ENCODE data around the gene ACP7. TPM values are rescaled to one million over a fixed set of nuclear protein-coding genes. Genes with fewer than 3 reads are reported as not detected.

Gene ACP7
- total and polyA plus RNA-seq, 2 experiments from 2014 or later = 0.27 to 0.45 TPM

GRCh38 chr19:39141929-39142328 lies 57.8 kb downstream of the ACP7 start (continued):
- TF ChIP-seq, protein P1, sequence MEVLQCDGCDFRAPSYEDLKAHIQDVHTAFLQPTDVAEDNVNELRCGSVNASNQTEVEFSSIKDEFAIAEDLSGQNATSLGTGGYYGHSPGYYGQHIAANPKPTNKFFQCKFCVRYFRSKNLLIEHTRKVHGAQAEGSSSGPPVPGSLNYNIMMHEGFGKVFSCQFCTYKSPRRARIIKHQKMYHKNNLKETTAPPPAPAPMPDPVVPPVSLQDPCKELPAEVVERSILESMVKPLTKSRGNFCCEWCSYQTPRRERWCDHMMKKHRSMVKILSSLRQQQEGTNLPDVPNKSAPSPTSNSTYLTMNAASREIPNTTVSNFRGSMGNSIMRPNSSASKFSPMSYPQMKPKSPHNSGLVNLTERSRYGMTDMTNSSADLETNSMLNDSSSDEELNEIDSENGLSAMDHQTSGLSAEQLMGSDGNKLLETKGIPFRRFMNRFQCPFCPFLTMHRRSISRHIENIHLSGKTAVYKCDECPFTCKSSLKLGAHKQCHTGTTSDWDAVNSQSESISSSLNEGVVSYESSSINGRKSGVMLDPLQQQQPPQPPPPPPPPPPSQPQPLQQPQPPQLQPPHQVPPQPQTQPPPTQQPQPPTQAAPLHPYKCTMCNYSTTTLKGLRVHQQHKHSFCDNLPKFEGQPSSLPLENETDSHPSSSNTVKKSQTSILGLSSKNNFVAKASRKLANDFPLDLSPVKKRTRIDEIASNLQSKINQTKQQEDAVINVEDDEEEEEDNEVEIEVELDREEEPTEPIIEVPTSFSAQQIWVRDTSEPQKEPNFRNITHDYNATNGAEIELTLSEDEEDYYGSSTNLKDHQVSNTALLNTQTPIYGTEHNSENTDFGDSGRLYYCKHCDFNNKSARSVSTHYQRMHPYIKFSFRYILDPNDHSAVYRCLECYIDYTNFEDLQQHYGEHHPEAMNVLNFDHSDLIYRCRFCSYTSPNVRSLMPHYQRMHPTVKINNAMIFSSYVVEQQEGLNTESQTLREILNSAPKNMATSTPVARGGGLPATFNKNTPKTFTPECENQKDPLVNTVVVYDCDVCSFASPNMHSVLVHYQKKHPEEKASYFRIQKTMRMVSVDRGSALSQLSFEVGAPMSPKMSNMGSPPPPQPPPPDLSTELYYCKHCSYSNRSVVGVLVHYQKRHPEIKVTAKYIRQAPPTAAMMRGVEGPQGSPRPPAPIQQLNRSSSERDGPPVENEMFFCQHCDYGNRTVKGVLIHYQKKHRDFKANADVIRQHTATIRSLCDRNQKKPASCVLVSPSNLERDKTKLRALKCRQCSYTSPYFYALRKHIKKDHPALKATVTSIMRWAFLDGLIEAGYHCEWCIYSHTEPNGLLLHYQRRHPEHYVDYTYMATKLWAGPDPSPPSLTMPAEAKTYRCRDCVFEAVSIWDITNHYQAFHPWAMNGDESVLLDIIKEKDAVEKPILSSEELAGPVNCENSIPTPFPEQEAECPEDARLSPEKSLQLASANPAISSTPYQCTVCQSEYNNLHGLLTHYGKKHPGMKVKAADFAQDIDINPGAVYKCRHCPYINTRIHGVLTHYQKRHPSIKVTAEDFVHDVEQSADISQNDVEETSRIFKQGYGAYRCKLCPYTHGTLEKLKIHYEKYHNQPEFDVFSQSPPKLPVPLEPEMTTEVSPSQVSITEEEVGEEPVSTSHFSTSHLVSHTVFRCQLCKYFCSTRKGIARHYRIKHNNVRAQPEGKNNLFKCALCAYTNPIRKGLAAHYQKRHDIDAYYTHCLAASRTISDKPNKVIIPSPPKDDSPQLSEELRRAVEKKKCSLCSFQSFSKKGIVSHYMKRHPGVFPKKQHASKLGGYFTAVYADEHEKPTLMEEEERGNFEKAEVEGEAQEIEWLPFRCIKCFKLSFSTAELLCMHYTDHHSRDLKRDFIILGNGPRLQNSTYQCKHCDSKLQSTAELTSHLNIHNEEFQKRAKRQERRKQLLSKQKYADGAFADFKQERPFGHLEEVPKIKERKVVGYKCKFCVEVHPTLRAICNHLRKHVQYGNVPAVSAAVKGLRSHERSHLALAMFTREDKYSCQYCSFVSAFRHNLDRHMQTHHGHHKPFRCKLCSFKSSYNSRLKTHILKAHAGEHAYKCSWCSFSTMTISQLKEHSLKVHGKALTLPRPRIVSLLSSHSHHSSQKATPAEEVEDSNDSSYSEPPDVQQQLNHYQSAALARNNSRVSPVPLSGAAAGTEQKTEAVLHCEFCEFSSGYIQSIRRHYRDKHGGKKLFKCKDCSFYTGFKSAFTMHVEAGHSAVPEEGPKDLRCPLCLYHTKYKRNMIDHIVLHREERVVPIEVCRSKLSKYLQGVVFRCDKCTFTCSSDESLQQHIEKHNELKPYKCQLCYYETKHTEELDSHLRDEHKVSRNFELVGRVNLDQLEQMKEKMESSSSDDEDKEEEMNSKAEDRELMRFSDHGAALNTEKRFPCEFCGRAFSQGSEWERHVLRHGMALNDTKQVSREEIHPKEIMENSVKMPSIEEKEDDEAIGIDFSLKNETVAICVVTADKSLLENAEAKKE (CRISPR knock-in tag; IDR thresholded peaks at IDR 0.05) = no peak
- TF ChIP-seq ZNF114 (CRISPR knock-in tag; IDR thresholded peaks at IDR 0.05) (no peak), ZNF331 (CRISPR knock-in tag; IDR thresholded peaks at IDR 0.05; ENCODE audit: low read depth) (no peak)

GRCh38 chr19:39142630-39143029 lies 58.5 kb downstream of the ACP7 start:
- Histone ChIP-seq H3K4me2 (no peak overlapping the region), H3K36me3 (ENCODE audit: insufficient read depth) (no peaks in the 10 kb centered on the region), H3K4me1 (ENCODE audit: insufficient read depth) (peaks cover 65% of the 10 kb centered on the region), H3K79me2 (replicated peaks; ENCODE audit: insufficient read depth) (peaks cover 86% of the 10 kb centered on the region), H3K27ac (ENCODE audit: low read depth) (no peak overlapping the region), H4K20me1 (replicated peaks; ENCODE audit: insufficient read depth) (peaks cover 14% of the 10 kb centered on the region), H3K4me3 (no peak overlapping the region), H3F3A (replicated peaks; ENCODE audit: low read depth) (0 out of 2 replicates have a peak, but pooled peaks cover 12% of the 10 kb centered on the region), H3K27me3 (ENCODE audit: insufficient read depth) (no peaks in the 10 kb centered on the region), H2AFZ (no peak overlapping the region), H3K9me2 (ENCODE audit: insufficient read depth) (no peaks in the 10 kb centered on the region)
- no peak overlapping the region for H3K4me3 Mint-ChIP-seq
- no peak for ATAC-seq
- H3K27me3 Mint-ChIP-seq (ENCODE audit: insufficient read depth, low read depth, poor library complexity) = peaks cover 14% of the 10 kb centered on the region
- H3K36me3 Mint-ChIP-seq (ENCODE audit: low read depth) = peaks cover 2% of the 10 kb centered on the region; the same call in 1 of the 3 replicates
- peak overlapping the region; percentile 82; the same call in 1 of the 2 replicates for H3K27ac Mint-ChIP-seq
- DNase-seq (ENCODE audit: low spot score) = no peak
- H3K9me3 Mint-ChIP-seq = no peaks in the 10 kb centered on the region
- peaks cover 80% of the 10 kb centered on the region for H3K4me1 Mint-ChIP-seq
- TF ChIP-seq CTCF (conservative IDR thresholded peaks at IDR 0.05; ENCODE audit: low read depth in 2 of 2) (no peak), ZNF114 (CRISPR knock-in tag; IDR thresholded peaks at IDR 0.05) (no peak), JUNB (IDR thresholded peaks at IDR 0.05; ENCODE audit: unreplicated experiment) (no peak), CREB1 (CRISPR knock-in tag; IDR thresholded peaks at IDR 0.05; ENCODE audit: low read depth) (no peak), ZNF331 (CRISPR knock-in tag; IDR thresholded peaks at IDR 0.05; ENCODE audit: low read depth) (no peak), POLR2AphosphoS5 (IDR thresholded peaks at IDR 0.05; ENCODE audit: low read depth) (no peak), STAT1 (IDR thresholded peaks at IDR 0.05; ENCODE audit: unreplicated experiment) (no peak), EZH2phosphoT487 (IDR thresholded peaks at IDR 0.05; ENCODE audit: unreplicated experiment) (no peak), NANOG (IDR thresholded peaks at IDR 0.05; ENCODE audit: borderline replicate concordance) (no peak), EZH2 (IDR thresholded peaks at IDR 0.05; ENCODE audit: low read depth, unreplicated experiment) (no peak)
- TF ChIP-seq, protein P2, sequence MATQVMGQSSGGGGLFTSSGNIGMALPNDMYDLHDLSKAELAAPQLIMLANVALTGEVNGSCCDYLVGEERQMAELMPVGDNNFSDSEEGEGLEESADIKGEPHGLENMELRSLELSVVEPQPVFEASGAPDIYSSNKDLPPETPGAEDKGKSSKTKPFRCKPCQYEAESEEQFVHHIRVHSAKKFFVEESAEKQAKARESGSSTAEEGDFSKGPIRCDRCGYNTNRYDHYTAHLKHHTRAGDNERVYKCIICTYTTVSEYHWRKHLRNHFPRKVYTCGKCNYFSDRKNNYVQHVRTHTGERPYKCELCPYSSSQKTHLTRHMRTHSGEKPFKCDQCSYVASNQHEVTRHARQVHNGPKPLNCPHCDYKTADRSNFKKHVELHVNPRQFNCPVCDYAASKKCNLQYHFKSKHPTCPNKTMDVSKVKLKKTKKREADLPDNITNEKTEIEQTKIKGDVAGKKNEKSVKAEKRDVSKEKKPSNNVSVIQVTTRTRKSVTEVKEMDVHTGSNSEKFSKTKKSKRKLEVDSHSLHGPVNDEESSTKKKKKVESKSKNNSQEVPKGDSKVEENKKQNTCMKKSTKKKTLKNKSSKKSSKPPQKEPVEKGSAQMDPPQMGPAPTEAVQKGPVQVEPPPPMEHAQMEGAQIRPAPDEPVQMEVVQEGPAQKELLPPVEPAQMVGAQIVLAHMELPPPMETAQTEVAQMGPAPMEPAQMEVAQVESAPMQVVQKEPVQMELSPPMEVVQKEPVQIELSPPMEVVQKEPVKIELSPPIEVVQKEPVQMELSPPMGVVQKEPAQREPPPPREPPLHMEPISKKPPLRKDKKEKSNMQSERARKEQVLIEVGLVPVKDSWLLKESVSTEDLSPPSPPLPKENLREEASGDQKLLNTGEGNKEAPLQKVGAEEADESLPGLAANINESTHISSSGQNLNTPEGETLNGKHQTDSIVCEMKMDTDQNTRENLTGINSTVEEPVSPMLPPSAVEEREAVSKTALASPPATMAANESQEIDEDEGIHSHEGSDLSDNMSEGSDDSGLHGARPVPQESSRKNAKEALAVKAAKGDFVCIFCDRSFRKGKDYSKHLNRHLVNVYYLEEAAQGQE (IDR thresholded peaks at IDR 0.05; ENCODE audit: unreplicated experiment) = no peak
- TF ChIP-seq, protein P3, sequence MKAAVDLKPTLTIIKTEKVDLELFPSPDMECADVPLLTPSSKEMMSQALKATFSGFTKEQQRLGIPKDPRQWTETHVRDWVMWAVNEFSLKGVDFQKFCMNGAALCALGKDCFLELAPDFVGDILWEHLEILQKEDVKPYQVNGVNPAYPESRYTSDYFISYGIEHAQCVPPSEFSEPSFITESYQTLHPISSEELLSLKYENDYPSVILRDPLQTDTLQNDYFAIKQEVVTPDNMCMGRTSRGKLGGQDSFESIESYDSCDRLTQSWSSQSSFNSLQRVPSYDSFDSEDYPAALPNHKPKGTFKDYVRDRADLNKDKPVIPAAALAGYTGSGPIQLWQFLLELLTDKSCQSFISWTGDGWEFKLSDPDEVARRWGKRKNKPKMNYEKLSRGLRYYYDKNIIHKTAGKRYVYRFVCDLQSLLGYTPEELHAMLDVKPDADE (IDR thresholded peaks at IDR 0.05) = no peak
